OCI-M2 (cell line): ENCODE measurements around the gene ALK.
"Not testable (repeated sequence)": the region's sequence is repeated elsewhere in the genome, so short reads cannot be mapped to it uniquely, and the experiment has no call there.

Source experiments
- DNase-seq: peaks from one replicate; lab custom pipeline; 2025; ENCODE audit not compliant: unreplicated experiment; lab: John Stamatoyannopoulos, UW

The ALK gene

DNA sequence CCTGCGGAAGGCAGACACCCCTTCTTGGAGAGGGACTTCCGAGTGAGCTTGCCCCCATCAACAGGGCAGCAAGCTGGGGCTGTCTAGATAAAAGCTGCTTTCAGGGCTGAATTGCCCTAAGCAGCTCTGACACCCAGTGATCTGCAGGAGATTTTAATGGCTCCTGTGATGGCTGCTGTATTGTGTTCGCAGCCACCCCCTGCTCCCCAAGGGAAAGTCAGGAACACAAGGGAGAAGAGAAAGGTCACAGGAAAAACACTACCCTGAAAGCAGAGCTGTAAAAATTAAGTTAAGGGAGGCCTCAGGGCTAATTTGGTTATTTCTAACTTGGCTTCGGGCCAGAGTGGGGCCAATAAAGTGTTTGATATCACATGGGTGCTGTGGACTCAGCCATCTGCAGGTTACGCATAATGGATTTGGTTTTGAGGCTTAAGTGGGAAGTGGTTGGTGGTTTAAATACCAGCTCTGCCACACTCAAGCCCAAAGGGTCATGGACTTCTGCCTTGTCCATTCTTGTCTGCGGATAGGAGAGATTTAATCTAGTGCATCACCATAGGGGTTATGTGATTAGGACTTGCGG is 658.6 kb downstream of the ALK start:
- no peak for DNase-seq

GRCh38 chr2:29261003-29261402 is 660.4 kb downstream of the ALK start:
- no peak for DNase-seq

GRCh38 chr2:29260142-29260772 is 661.1 kb downstream of the ALK start:
- DNase-seq = no peak

DNA sequence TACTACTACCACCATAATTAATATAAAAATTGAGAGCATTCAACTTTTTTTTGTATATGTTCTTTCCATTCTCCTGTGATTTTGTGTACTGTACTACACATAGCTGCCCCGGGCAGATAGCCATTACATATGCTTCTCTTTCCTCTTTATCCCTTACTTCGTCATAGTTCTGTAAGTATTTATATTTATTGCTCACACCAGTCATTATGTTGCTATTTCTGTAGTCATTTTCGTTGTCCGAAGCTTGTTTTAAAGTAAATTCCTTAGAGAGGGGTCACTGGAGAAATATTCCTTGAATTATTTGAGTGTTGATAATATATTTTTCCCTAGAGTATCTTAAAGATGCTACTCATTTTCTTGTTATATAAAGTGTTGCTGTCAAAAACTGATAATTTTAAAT is 662.2 kb downstream of the ALK start:
- DNase-seq = no peak

DNA sequence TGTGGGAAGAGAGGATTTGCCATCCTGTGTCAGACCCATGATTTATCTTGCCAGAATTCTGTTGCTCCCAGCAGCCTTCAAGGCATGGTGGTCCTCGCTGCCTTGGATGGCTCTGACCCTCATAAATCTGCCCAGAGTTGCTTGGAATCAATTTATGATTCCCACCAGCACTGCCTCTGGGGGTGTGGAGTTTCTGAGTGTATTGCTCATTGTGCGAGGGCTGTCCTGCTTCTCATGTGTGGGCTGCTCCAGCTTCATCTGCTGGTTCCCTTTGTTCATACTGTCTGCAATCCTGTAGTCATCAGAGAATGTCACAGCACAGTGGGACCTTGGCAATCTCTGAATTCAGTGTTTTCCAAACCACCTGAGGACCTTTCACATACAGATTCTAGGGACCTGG is 666.4 kb downstream of the ALK start:
- no peak for DNase-seq

- DNase-seq = not testable (repeated sequence)
Observed at GRCh38 chr2:29253495-29254275, 667.7 kb downstream of the ALK start.

DNA sequence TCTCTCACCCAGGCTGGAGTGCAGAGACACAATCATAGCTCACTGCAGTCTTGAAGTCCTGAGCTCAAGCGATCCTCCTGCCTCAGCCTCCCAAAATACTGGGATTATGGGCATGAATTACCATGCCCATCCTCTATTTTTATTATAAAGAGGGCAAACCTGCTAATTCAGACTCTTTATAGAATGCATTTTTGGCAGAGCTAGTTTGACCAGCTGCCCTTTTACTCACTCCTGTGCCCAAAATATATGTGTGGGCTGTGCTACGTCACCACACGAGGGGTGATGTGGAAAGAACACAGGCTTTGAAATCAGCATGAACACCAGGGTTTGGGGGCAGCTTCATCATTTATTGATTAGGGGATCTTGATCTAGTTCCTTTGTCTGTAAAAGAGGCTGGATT is 668.4 kb downstream of the ALK start:
- DNase-seq = no peak

DNA sequence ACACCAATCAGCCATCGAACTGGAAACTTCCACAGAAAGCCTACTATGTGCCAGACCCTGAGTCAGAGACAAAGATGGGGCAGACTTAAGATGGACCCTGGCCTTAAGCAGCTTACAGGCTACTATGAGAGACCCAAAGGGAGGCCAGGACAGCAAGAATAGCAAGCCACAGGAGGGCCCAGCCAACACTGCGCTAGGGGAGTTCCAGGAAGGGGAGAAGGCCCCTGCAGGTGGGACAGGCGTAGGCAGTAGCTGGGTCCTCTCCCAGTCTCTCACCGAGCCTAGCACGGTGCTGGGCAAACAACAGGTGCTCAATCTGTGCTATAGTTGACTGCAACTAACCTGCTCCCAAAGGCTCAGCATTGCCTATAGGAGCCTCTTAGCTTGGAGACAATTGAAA is 670.0 kb downstream of the ALK start:
- DNase-seq = no peak

GRCh38 chr2:29250977-29251376 is 670.4 kb downstream of the ALK start:
- no peak for DNase-seq

- no peak for DNase-seq
Observed at GRCh38 chr2:29249666-29250253, 671.6 kb downstream of the ALK start.

GRCh38 chr2:29247336-29247914 is 674.0 kb downstream of the ALK start:
- no peak for DNase-seq

- no peak for DNase-seq
Observed at GRCh38 chr2:29246383-29247300, 674.7 kb downstream of the ALK start.

DNA sequence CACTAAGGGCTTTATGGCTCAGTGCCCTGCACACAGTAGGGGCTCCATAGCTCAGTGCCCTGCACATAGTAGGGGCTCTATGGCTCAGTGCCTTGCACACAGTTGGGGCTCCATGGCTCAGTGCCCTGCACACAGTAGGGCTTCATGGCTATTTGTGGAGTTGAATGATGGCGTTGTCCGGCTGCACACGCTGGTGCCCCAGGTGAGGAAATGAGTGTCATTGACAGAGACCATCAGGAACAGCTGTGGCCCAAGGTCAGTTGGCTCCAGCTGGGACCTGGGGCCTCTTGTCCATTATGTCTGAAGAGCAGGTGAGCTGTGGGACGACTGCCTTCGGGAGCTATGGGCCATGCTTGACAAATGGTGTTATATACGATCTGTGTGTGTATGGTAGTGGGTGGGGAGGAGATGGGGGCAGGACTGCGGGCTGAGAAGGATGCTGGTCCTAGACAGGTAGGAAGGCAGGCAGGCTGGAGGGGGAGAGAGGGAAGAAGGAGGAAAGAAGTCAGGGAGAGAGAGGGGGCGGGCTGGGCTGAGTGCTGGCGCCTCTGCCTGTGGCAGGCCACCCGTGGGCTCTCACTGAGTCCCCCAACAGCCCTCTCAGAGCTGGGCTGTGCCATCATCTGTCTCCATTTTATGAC is 675.5 kb downstream of the ALK start:
- DNase-seq = no peak

- DNase-seq = not testable (repeated sequence)
Observed at GRCh38 chr2:29245035-29245741, 676.2 kb downstream of the ALK start.

GRCh38 chr2:29242621-29243375 is 678.6 kb downstream of the ALK start:
- no peak for DNase-seq

DNA sequence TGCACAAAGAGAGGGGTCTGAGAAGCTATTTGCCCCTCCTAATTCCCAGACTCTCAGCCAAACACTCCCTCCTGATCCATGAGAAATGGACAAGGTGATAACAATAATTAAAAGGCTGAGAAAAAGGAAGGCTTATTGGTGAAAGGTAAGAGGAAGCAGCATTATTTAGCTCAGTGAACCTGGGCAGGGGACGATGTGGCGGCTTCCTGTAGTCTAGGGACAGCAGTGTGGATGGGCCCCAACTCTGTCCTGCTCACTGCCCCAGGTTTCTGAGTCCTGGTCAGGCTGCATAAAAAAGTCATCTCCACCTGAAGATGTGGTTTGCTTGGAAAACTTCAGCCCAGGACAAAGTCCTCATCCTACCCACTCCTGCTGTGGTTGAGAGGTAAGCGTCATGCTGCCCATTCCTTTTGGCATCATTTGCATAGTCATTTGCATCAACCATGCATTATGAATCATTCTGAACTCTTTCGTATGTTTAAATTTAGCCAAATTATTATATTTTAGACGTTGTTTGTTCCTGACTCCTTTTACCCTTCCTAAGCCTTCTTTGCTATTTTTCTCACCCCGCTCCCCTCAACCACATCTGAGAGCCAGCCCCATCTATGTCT is 679.3 kb downstream of the ALK start:
- DNase-seq = no peak

DNA sequence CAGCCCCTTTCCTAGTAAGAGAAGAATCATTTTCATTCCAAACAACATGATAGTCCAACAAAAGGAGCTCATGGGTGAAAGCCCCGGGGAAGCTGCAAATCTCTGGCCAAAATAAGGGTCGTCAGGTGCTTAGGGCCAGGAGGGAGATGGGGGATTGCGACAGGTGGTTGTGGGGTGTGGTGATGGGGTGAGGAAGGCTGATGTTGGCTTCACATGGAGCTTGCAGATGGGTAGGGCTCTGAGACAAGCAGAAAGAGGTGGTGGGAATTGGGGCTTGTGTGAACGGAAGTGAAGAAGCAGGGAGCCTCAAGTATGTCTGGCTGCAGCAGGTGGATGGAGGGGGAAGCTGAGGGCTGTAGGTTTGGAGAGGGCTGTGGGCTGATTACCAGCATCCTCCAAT is 680.0 kb downstream of the ALK start:
- no peak for DNase-seq

DNA sequence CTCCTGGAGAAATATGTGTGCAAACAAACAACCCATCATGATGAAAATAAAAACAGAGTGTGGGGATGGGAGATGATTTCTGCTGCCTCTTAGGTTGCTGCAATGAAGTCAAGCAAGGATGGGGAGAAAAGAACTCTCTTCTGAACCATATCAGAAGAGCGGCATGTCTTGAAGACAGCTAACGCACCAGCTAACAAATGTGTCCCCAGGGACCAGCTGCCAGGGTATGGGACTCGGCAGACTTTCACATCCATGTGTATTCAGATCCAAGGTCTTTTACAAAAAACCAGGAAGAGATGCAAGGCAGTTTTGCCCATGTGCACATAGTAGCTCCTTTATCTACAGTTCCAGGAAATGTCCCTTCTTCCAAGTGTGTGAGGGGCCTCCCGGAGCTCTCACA is 680.8 kb downstream of the ALK start:
- no peak for DNase-seq
